Transverse colon (tissue), 4 donors: ENCODE data around the gene ZFYVE21. TPM values are rescaled to one million over a fixed set of nuclear protein-coding genes. Genes with fewer than 3 reads are reported as not detected.

Experiments
- DNase-seq: peaks from one replicate; pipeline ENCODE4 v3.0.0-alpha.2; 2019
- H3K27ac ChIP-seq, 4 donors: fragments of 200-600 bp; sonication (generic); 2 replicates each; pipeline ENCODE4 v1.5.1; 2016 to 2018; ENCODE audit warnings: inconsistent platforms in 4 of 4
- H3K27me3 ChIP-seq: fragments of 200-600 bp; sonication (generic); 2 replicates; pipeline ENCODE4 v1.5.1; 2017; ENCODE audit warnings: inconsistent platforms
- H3K36me3 ChIP-seq, 4 donors: fragments of 200-600 bp; sonication (generic); 2 replicates each; pipeline ENCODE4 v1.5.1; 2017 to 2019; ENCODE audit warnings: inconsistent platforms in 4 of 4
- H3K4me1 ChIP-seq, 4 donors: fragments of 200-600 bp; sonication (generic); 2 replicates each; pipeline ENCODE4 v1.5.1; 2017 to 2020; ENCODE audit warnings: inconsistent platforms in 4 of 4
- H3K4me3 ChIP-seq, 4 donors: fragments of 200-600 bp; sonication (generic); 1 replicate in 1 of 4; 2 replicates in 3 of 4; pipeline versions ENCODE4 v1.5.1 to v1.6.1; 2017 to 2019; ENCODE audit warnings: inconsistent platforms in 4 of 4
- H3K9me3 ChIP-seq, 2 donors: fragments of 200-600 bp; sonication (generic); 2 replicates each; pipeline ENCODE4 v1.5.1; 2017 to 2019; ENCODE audit warnings: inconsistent platforms in 2 of 2
- CTCF ChIP-seq, 5 experiments: fragments of 200-600 bp in 3 of 5; fragments of 450-650 bp in 2 of 5; sonication (generic) in 3 of 5; IDR thresholded peaks; 1 replicate in 2 of 5; 2 replicates in 3 of 5; pipeline ENCODE4 v1.5.1; 2016 to 2017; ENCODE audit warnings: antibody characterized with exemption in 5 of 5, inconsistent platforms in 3 of 5, mild to moderate bottlenecking in 2 of 5, moderate library complexity in 1 of 5
- EP300 ChIP-seq: sonication (generic); formaldehyde crosslinking; IDR thresholded peaks from one replicate; pipeline ENCODE4 v1.6.1; 2017; ENCODE audit warnings: antibody characterized with exemption, low read depth
- POLR2A ChIP-seq: fragments of 450-650 bp; IDR thresholded peaks from one replicate; pipeline ENCODE4 v1.6.1; 2016; ENCODE audit warnings: antibody characterized with exemption, mild to moderate bottlenecking, moderate library complexity
- POLR2AphosphoS5 ChIP-seq, 3 donors: sonication (generic); formaldehyde crosslinking; IDR thresholded peaks; one replicate each; pipeline ENCODE4 v1.6.1; 2016; ENCODE audit warnings: antibody characterized with exemption in 3 of 3
- WGBS, 2 donors: methylation state at CpG; one replicate each; pipeline ENCODE4 v1.1.5; 2018; ENCODE audit warnings: low coverage in 1 of 2; 5-methylcytosine and 5-hydroxymethylcytosine counted together
- in situ Hi-C, 4 donors: fragments of 200-750 bp; cut with MboI; loops; one replicate each; pipeline versions ENCODE4 v1.15.0 to v1.15.1; 2017; ENCODE audit warnings: low sequenced_read_pairs in 3 of 4, low pct_ligation_motif_present in 1 of 4, low pct_unique_long_range_greater_than_20kb in 1 of 4
- intact Hi-C: fragments of 100-400 bp; cut with DNase I; formaldehyde crosslinking; loops from one replicate; pipeline ENCODE4 v1.15.1; 2023; ENCODE audit warnings: low total_unique reads
- total RNA-seq, 4 donors: library from RNA; depleted of rRNA; stranded (reverse); fragments of >200 nt; gene quantifications; one replicate each; pipeline ENCODE4 v1.1.0, GENCODE V29; 2016

Gene ZFYVE21
- total RNA-seq, 4 donors from 2014 or later, result 90.2 to 214 (median 137) TPM

GRCh38 chr14:103727313-103727980, 11.8 kb downstream of the ZFYVE21 start:
- no peaks in the 10 kb centered on the region for H3K9me3 ChIP-seq
- H3K4me1 ChIP-seq, result peaks cover 14 to 33% (median 24%) of the 10 kb centered on the region in 4 donors
- no peak overlapping the region for H3K4me3 ChIP-seq
- peak; percentile 63 for DNase-seq
- TF ChIP-seq CTCF (IDR thresholded peaks at IDR 0.05) (peak in 2 of 5 experiments; percentile 6 to 20), EP300 (no peak), POLR2AphosphoS5 (IDR thresholded peaks at IDR 0.05) (no peak)
- peaks cover 0 to 20% (median 6%) of the 10 kb centered on the region in 4 donors for H3K36me3 ChIP-seq
- H3K27ac ChIP-seq, result peak overlapping the region in 1 of 4 donors; percentile 26
- WGBS, 2 donors, result 71% methylated on average over 52 of the region's 53 CpGs; no CpG with 5 or more reads in 1 of the 2 donors
- in situ Hi-C loops, result no loop called here
- H3K27me3 ChIP-seq, result no peaks in the 10 kb centered on the region
- intact Hi-C loops, result no loop called here

GRCh38 chr14:103728141-103728540, 12.5 kb downstream of the ZFYVE21 start:
- Histone ChIP-seq H3K4me1 (peaks cover 10 to 27% (median 18%) of the 10 kb centered on the region in 4 donors), H3K9me3 (no peaks in the 10 kb centered on the region), H3K27ac (no peak overlapping the region), H3K27me3 (no peaks in the 10 kb centered on the region), H3K4me3 (no peak overlapping the region), H3K36me3 (peaks cover 0 to 20% (median 9%) of the 10 kb centered on the region in 4 donors)
- DNase-seq, result no peak
- no peak for TF ChIP-seq POLR2AphosphoS5 (IDR thresholded peaks at IDR 0.05)
- no peak for TF ChIP-seq EP300
- TF ChIP-seq POLR2A, result no peak
- TF ChIP-seq CTCF (IDR thresholded peaks at IDR 0.05), result no peak
- intact Hi-C loops, result no loop called here
- WGBS, 2 donors, result 89% methylated on average over 18 of the region's 19 CpGs; no CpG with 5 or more reads in 1 of the 2 donors
- in situ Hi-C loops, result no loop called here

GRCh38 chr14:103728721-103729120, 13.1 kb downstream of the ZFYVE21 start:
- WGBS, 2 donors, result 89% methylated on average over 7 to 12 of the region's 12 CpGs
- peaks cover 4 to 21% (median 13%) of the 10 kb centered on the region in 4 donors for H3K4me1 ChIP-seq
- no peak overlapping the region for H3K4me3 ChIP-seq
- TF ChIP-seq CTCF (IDR thresholded peaks at IDR 0.05), result no peak
- TF ChIP-seq POLR2AphosphoS5 (IDR thresholded peaks at IDR 0.05), result no peak
- no peak for TF ChIP-seq EP300
- TF ChIP-seq POLR2A, result no peak
- peaks cover 0 to 23% (median 10%) of the 10 kb centered on the region in 4 donors for H3K36me3 ChIP-seq
- in situ Hi-C loops, result no loop called here
- no peaks in the 10 kb centered on the region for H3K9me3 ChIP-seq
- no peak overlapping the region for H3K27ac ChIP-seq
- H3K27me3 ChIP-seq, result no peaks in the 10 kb centered on the region
- no peak for DNase-seq
- intact Hi-C loops, result no loop called here

GRCh38 chr14:103729496-103730448, 14.2 kb downstream of the ZFYVE21 start:
- 86 to 88% methylated on average over 9 to 24 of the region's 24 CpGs for WGBS, 2 donors
- in situ Hi-C loops, result no loop called here
- TF ChIP-seq POLR2A, result no peak
- no peak for TF ChIP-seq EP300
- no peak for TF ChIP-seq CTCF (IDR thresholded peaks at IDR 0.05)
- TF ChIP-seq POLR2AphosphoS5 (IDR thresholded peaks at IDR 0.05), result no peak

More at GRCh38 chr14:103729496-103730448, 14.2 kb downstream of the ZFYVE21 start:
- peaks cover 0 to 32% (median 10%) of the 10 kb centered on the region in 4 donors for H3K36me3 ChIP-seq
- H3K9me3 ChIP-seq, result no peaks in the 10 kb centered on the region
- H3K4me3 ChIP-seq, result no peak overlapping the region
- H3K27ac ChIP-seq, result no peak overlapping the region
- DNase-seq, result no peak
- no peaks in the 10 kb centered on the region for H3K27me3 ChIP-seq
- intact Hi-C loops, result no loop called here
- peaks cover 0 to 10% (median 5%) of the 10 kb centered on the region in 4 donors for H3K4me1 ChIP-seq
